DND-41 (cell line): ENCODE measurements around the gene ZNF691.

Experiments used
- ATAC-seq: fragments of 200-7000 bp; cut with Tn5 transposase; 3 replicates; pipeline ENCODE4 v1.9.1; 2021; ENCODE audit warnings: low read depth; ENCODE audit not compliant: insufficient read depth
- DNase-seq: peaks from one replicate; pipeline ENCODE4 v3.0.0-alpha.2; 2020
- H2AFZ ChIP-seq: 2 replicates; pipeline ENCODE4 v1.6.0; 2012; ENCODE audit warnings: low read depth, low read length
- H3K27ac ChIP-seq: 2 replicates; pipeline ENCODE4 v1.5.1; 2012; ENCODE audit warnings: low read length, inconsistent platforms
- H3K27me3 ChIP-seq: fragments of 200-600 bp; sonication (generic); 2 replicates; pipeline ENCODE4 v1.6.0; 2012; ENCODE audit warnings: low read length, mild to moderate bottlenecking, inconsistent platforms; ENCODE audit not compliant: insufficient read depth, poor library complexity
- H3K36me3 ChIP-seq: 2 replicates; pipeline ENCODE4 v1.5.1; 2012; ENCODE audit warnings: low read length, inconsistent platforms; ENCODE audit not compliant: insufficient read depth
- H3K4me1 ChIP-seq: 2 replicates; pipeline ENCODE4 v1.5.1; 2012; ENCODE audit warnings: mild to moderate bottlenecking, low read length; ENCODE audit not compliant: insufficient read depth
- H3K4me2 ChIP-seq: 2 replicates; pipeline ENCODE4 v1.6.0; 2012; ENCODE audit warnings: mild to moderate bottlenecking, moderate library complexity, low read length, inconsistent platforms; ENCODE audit not compliant: insufficient read depth
- H3K4me3 ChIP-seq, 2 experiments: fragments of 200-600 bp in 1 of 2; shearing (Covaris generic) in 1 of 2; 2 replicates each; pipeline ENCODE4 v1.5.1; 2012 to 2016; ENCODE audit warnings: inconsistent platforms in 2 of 2, low read length in 2 of 2, mild to moderate bottlenecking in 2 of 2, low read depth in 1 of 2, moderate library complexity in 1 of 2
- H3K79me2 ChIP-seq: 2 replicates; pipeline ENCODE4 v1.6.0; 2012; ENCODE audit warnings: low read length, inconsistent platforms; ENCODE audit not compliant: insufficient read depth
- H3K9ac ChIP-seq: 2 replicates; pipeline ENCODE4 v1.6.0; 2012; ENCODE audit warnings: low read depth, mild to moderate bottlenecking, inconsistent platforms, low read length, moderate library complexity
- H3K9me3 ChIP-seq: 2 replicates; pipeline ENCODE4 v1.5.1; 2012; ENCODE audit warnings: low read length, moderate library complexity, mild to moderate bottlenecking, inconsistent platforms; ENCODE audit not compliant: insufficient read depth, severe bottlenecking
- H4K20me1 ChIP-seq: 2 replicates; pipeline ENCODE4 v1.6.0; 2012; ENCODE audit warnings: low read length; ENCODE audit not compliant: insufficient read depth
- EZH2 ChIP-seq: IDR thresholded peaks from 3 replicates; pipeline ENCODE4 v1.6.1; 2012; ENCODE audit warnings: borderline replicate concordance, low read depth, mild to moderate bottlenecking, moderate library complexity, low read length, inconsistent platforms; ENCODE audit not compliant: severe bottlenecking
- TF ChIP-seq, protein P1 (sequence below): IDR thresholded peaks from 2 replicates; pipeline ENCODE4 v1.5.1; 2012; ENCODE audit warnings: borderline replicate concordance, low read length, moderate library complexity, mild to moderate bottlenecking; ENCODE audit not compliant: poor library complexity, severe bottlenecking; ENCODE audit errors: extremely low read depth

The ZNF691 gene

DNA sequence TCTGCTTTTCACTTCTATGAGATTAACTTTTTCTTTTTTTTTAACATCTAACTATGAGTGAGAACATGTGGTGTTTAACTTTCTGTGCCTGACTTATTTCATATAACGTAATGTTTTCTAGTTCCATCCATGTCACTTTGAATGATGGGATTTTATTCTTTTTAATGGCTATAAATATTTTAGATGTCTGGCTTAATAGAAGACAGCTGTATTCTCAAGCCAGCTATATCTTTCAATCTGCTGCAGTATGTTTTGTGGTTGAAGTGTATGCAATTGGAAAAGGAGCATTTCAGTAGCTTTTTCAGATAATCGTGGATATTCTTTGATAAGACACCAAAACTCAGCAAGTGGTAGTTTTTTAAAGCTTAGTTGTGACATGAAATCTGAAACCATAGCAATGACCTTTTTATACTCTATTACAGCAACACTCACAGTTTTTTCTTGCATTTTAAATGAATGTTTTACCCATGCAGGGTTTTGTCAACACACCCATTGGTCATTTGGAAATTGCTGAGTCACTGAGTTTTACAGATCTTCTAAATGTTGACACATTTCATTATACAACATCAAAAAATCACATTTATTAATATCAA, 23.5 kb upstream of the ZNF691 start:
- H3K36me3 ChIP-seq: no peaks in the 10 kb centered on the region
- H3K9me3 ChIP-seq: no peaks in the 10 kb centered on the region
- no peak overlapping the region for H3K4me2 ChIP-seq
- no peak overlapping the region for H2AFZ ChIP-seq
- DNase-seq: no peak
- H3K4me1 ChIP-seq: peaks cover 3% of the 10 kb centered on the region
- H3K9ac ChIP-seq: no peak overlapping the region
- no peaks in the 10 kb centered on the region for H4K20me1 ChIP-seq
- no peak overlapping the region for H3K4me3 ChIP-seq
- H3K27me3 ChIP-seq: no peaks in the 10 kb centered on the region
- no peak for ATAC-seq
- no peak overlapping the region for H3K27ac ChIP-seq
- no peaks in the 10 kb centered on the region for H3K79me2 ChIP-seq
- TF ChIP-seq, protein P1, sequence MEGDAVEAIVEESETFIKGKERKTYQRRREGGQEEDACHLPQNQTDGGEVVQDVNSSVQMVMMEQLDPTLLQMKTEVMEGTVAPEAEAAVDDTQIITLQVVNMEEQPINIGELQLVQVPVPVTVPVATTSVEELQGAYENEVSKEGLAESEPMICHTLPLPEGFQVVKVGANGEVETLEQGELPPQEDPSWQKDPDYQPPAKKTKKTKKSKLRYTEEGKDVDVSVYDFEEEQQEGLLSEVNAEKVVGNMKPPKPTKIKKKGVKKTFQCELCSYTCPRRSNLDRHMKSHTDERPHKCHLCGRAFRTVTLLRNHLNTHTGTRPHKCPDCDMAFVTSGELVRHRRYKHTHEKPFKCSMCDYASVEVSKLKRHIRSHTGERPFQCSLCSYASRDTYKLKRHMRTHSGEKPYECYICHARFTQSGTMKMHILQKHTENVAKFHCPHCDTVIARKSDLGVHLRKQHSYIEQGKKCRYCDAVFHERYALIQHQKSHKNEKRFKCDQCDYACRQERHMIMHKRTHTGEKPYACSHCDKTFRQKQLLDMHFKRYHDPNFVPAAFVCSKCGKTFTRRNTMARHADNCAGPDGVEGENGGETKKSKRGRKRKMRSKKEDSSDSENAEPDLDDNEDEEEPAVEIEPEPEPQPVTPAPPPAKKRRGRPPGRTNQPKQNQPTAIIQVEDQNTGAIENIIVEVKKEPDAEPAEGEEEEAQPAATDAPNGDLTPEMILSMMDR: no peak
- no peak for TF ChIP-seq EZH2

DNA sequence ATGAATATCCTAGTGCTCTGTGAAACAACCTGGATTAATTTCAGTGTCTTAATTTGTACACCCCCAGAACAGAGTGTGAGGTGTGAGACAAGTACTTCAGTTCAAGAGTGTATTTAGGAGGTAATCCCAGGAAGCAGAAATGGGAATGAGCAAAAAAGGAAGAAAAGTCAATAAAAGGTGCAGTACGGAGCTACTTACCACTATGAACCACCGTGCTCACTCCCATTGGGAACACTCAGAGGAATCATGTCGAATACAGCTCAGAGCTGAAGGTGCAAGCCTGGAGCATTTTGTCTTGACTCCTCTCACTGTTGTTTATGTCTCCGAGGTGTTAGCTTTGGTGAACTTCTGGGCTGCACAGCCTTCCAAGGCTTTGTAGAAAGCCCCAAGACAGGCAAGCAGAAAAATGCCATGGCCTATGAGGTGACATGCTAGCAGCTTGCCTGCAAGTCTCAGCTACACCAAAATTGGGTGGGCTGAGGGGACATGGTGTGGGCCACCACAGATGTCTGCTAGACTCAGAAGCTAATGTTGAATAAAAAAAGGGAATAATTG, 21.9 kb upstream of the ZNF691 start:
- H3K4me3 ChIP-seq: no peak overlapping the region
- H2AFZ ChIP-seq: no peak overlapping the region
- no peaks in the 10 kb centered on the region for H3K36me3 ChIP-seq
- H3K27me3 ChIP-seq: no peaks in the 10 kb centered on the region
- H3K79me2 ChIP-seq: no peaks in the 10 kb centered on the region
- DNase-seq (no peak), ATAC-seq (no peak)
- H3K9me3 ChIP-seq: no peaks in the 10 kb centered on the region
- no peaks in the 10 kb centered on the region for H4K20me1 ChIP-seq
- no peak overlapping the region for H3K9ac ChIP-seq
- H3K4me2 ChIP-seq: no peak overlapping the region
- H3K27ac ChIP-seq: no peak overlapping the region
- H3K4me1 ChIP-seq: no peaks in the 10 kb centered on the region
- TF ChIP-seq, protein P1: no peak
- TF ChIP-seq EZH2: no peak

DNA sequence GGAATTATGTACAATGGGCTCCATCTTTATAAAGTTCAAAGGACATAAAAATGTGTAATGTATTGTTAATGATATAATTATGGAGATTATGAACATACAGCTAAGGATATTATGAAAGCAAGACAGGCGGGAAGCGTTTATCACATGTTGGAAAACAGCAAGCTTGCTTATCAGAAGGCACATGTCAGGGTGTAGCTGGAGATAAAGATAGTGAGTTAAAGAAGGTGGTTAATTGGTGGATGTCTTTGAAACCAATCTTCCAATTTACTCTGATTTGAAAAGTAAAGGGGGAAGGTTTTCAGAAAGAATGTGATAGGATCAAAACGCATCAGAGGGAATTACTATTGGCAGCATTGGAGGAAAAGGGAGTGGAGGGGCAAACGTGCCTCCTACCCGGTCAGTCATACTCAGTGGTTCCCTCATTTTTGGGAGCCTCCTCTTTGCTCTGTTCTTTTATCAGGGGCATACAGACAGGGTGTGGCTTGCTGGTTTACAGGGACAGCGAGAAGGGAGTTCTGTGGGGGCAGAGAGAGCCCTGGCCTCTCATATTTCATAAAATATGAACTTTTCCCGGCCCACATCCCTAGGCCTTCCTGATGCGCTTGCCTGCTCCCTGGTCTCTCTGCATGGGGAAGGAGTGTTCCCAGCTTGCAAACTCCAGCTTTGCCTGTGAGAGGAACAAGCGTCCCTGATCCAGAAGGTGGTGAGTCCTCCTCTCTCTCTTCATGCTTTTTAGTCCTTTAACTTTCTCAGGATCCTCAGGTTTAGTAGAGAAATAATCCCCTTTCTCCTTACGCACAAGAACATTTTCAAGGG, 21.2 kb upstream of the ZNF691 start:
- Histone ChIP-seq H3K9ac (no peak overlapping the region), H4K20me1 (no peaks in the 10 kb centered on the region), H3K36me3 (no peaks in the 10 kb centered on the region), H3K79me2 (no peaks in the 10 kb centered on the region), H3K4me1 (no peaks in the 10 kb centered on the region), H3K4me2 (no peak overlapping the region), H3K4me3 (no peak overlapping the region), H2AFZ (no peak overlapping the region), H3K9me3 (no peaks in the 10 kb centered on the region), H3K27me3 (no peaks in the 10 kb centered on the region), H3K27ac (no peak overlapping the region)
- ATAC-seq: no peak
- DNase-seq: no peak
- TF ChIP-seq, protein P1: no peak
- no peak for TF ChIP-seq EZH2
